ENCODE measurements around the gene C1RL.

C1RL gene

GRCh38 chr12:7108796-7109571, at the start of gene C1RL:
C1RL (minus strand) TSS chr12:7109214; CDS start chr12:7109180, 34 bp downstream.
- DNase-seq (ENCODE audit: low read depth) = peak; percentile 82

GRCh38 chr12:7157391-7157790, 48.4 kb upstream of the C1RL start:
- DNase-seq (ENCODE audit: low read depth) = no peak

GRCh38 chr12:7156259-7157197, 47.5 kb upstream of the C1RL start:
- no peak for DNase-seq (ENCODE audit: low read depth)

GRCh38 chr12:7155471-7156034, 46.5 kb upstream of the C1RL start:
- DNase-seq (ENCODE audit: low read depth) = no peak

GRCh38 chr12:7154901-7155470, 46.0 kb upstream of the C1RL start:
- no peak for DNase-seq (ENCODE audit: low read depth)

- DNase-seq (ENCODE audit: low read depth) = no peak
Measured at GRCh38 chr12:7154042-7154441, 45.0 kb upstream of the C1RL start.

GRCh38 chr12:7152818-7153217, 43.8 kb upstream of the C1RL start:
- no peak for DNase-seq (ENCODE audit: low read depth)

- DNase-seq (ENCODE audit: low read depth) = no peak
Measured at GRCh38 chr12:7151532-7151931, 42.5 kb upstream of the C1RL start.

GRCh38 chr12:7150841-7151240, 41.8 kb upstream of the C1RL start:
- no peak for DNase-seq (ENCODE audit: low read depth)

- DNase-seq (ENCODE audit: low read depth) = no peak
Measured at GRCh38 chr12:7150356-7150755, 41.3 kb upstream of the C1RL start.

GRCh38 chr12:7146906-7147305, 37.9 kb upstream of the C1RL start:
- no peak for DNase-seq (ENCODE audit: low read depth)

- DNase-seq (ENCODE audit: low read depth) = no peak
Measured at GRCh38 chr12:7146228-7146627, 37.2 kb upstream of the C1RL start.

GRCh38 chr12:7145671-7146070, 36.7 kb upstream of the C1RL start:
- no peak for DNase-seq (ENCODE audit: low read depth)

- peak; percentile 42 for DNase-seq (ENCODE audit: low read depth)
Measured at GRCh38 chr12:7144414-7145120, 35.6 kb upstream of the C1RL start.

GRCh38 chr12:7143564-7143963, 34.5 kb upstream of the C1RL start:
- no peak for DNase-seq (ENCODE audit: low read depth)

GRCh38 chr12:7142809-7143465, 33.9 kb upstream of the C1RL start:
- DNase-seq (ENCODE audit: low read depth) = no peak

- peak; percentile 52 for DNase-seq (ENCODE audit: low read depth)
Measured at GRCh38 chr12:7142056-7142644, 33.1 kb upstream of the C1RL start.

- DNase-seq (ENCODE audit: low read depth) = no peak
Measured at GRCh38 chr12:7141351-7142005, 32.5 kb upstream of the C1RL start.

- DNase-seq (ENCODE audit: low read depth) = no peak
Measured at GRCh38 chr12:7139200-7139599, 30.2 kb upstream of the C1RL start.

- DNase-seq (ENCODE audit: low read depth) = no peak
Measured at GRCh38 chr12:7137908-7138307, 28.9 kb upstream of the C1RL start.

All from iris pigment epithelial cell (primary cell).